Measurements from ENCODE around the gene RASSF5. TPM values are rescaled to one million over a fixed set of nuclear protein-coding genes. Genes with fewer than 3 reads are reported as not detected.

The RASSF5 gene
- total and polyA plus RNA-seq, 2 donors (not counting 1 experiment from before 2014, with no cell fraction given), result 69.7 to 146 TPM

- Histone ChIP-seq H3K27me3 (replicated peaks in 1 of 4; ENCODE audit: control extremely low read depth in 1 of 4, control insufficient read depth in 3 of 4, insufficient read depth in 4 of 4, low read length in 3 of 4) (peaks cover 0 to 54% (median 18%) of the 10 kb centered on the region in 4 experiments), H3K4me3 (ENCODE audit: control extremely low read depth in 1 of 5, extremely low read depth in 1 of 5, insufficient read depth in 1 of 5, low read depth in 2 of 5, low read length in 4 of 5) (no peak overlapping the region), H3K4me1 (ENCODE audit: control insufficient read depth in 2 of 2, insufficient read depth in 2 of 2, low read length in 2 of 2) (peaks cover 21% of the 10 kb centered on the region in 2 donors), H3K27ac (ENCODE audit: low read length in 2 of 2) (no peak overlapping the region), H3K9me3 (ENCODE audit: control extremely low read depth in 1 of 3, control insufficient read depth in 2 of 3, insufficient read depth in 1 of 3, low read length in 2 of 3) (peaks cover 0 to 6% (median 0%) of the 10 kb centered on the region in 3 donors), H3K4me2 (replicated peaks; ENCODE audit: low read depth, low read length, poor library complexity, severe bottlenecking) (no peak overlapping the region), H3K36me3 (replicated peaks in 1 of 2; ENCODE audit: control extremely low read depth in 1 of 2, control insufficient read depth in 1 of 2, extremely low read depth in 1 of 2, insufficient read depth in 2 of 2, low read length in 1 of 2) (no peaks in the 10 kb centered on the region), H4K20me1 (ENCODE audit: control insufficient read depth, insufficient read depth, low read length, poor library complexity, severe bottlenecking) (no peaks in the 10 kb centered on the region), H3K9ac (ENCODE audit: low read length) (no peak overlapping the region), H2AFZ (ENCODE audit: insufficient read depth, low read depth, low read length, poor library complexity, severe bottlenecking) (no peak overlapping the region), H3K79me2 (ENCODE audit: control insufficient read depth, insufficient read depth, low read length) (no peaks in the 10 kb centered on the region)
- Mint-ChIP-seq H3K27ac (no peak overlapping the region), H3K4me1 (peaks cover 20% of the 10 kb centered on the region), H3K9me3 (ENCODE audit: insufficient read depth) (peaks cover 2% of the 10 kb centered on the region), H3K27me3 (peaks cover 28% of the 10 kb centered on the region), H3K4me3 (no peak overlapping the region)
- DNase-seq (no peak), ATAC-seq (ENCODE audit: low read depth) (no peak)
- WGBS (ENCODE audit: insufficient coverage), result 79% methylated on average over 12 of the region's 14 CpGs
- intact Hi-C loops (cut with micrococcal nuclease), result no loop called here
- TF ChIP-seq EZH2 (IDR thresholded peaks at IDR 0.05; ENCODE audit: borderline replicate concordance, insufficient read depth, low read depth, low read length, poor library complexity, severe bottlenecking), result no peak
- TF ChIP-seq, protein P1, sequence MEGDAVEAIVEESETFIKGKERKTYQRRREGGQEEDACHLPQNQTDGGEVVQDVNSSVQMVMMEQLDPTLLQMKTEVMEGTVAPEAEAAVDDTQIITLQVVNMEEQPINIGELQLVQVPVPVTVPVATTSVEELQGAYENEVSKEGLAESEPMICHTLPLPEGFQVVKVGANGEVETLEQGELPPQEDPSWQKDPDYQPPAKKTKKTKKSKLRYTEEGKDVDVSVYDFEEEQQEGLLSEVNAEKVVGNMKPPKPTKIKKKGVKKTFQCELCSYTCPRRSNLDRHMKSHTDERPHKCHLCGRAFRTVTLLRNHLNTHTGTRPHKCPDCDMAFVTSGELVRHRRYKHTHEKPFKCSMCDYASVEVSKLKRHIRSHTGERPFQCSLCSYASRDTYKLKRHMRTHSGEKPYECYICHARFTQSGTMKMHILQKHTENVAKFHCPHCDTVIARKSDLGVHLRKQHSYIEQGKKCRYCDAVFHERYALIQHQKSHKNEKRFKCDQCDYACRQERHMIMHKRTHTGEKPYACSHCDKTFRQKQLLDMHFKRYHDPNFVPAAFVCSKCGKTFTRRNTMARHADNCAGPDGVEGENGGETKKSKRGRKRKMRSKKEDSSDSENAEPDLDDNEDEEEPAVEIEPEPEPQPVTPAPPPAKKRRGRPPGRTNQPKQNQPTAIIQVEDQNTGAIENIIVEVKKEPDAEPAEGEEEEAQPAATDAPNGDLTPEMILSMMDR (IDR thresholded peaks at IDR 0.05), result no peak
- POLR2A ChIA-PET, result no interaction called here
- CTCF ChIA-PET, result no interaction called here
Observed at GRCh38 chr1:206511362-206512057, 4.2 kb downstream of the RASSF5 start.

- Mint-ChIP-seq H3K9me3 (ENCODE audit: insufficient read depth) (peaks cover 2% of the 10 kb centered on the region), H3K4me1 (peaks cover 16% of the 10 kb centered on the region), H3K4me3 (no peak overlapping the region), H3K27me3 (peaks cover 28% of the 10 kb centered on the region), H3K27ac (no peak overlapping the region)
- intact Hi-C loops (cut with micrococcal nuclease), result no loop called here
- Histone ChIP-seq H3K27ac (ENCODE audit: low read length in 2 of 2) (no peak overlapping the region), H3K9ac (ENCODE audit: low read length) (no peak overlapping the region), H2AFZ (ENCODE audit: insufficient read depth, low read depth, low read length, poor library complexity, severe bottlenecking) (no peak overlapping the region), H3K4me2 (replicated peaks; ENCODE audit: low read depth, low read length, poor library complexity, severe bottlenecking) (no peak overlapping the region), H3K9me3 (ENCODE audit: control extremely low read depth in 1 of 3, control insufficient read depth in 2 of 3, insufficient read depth in 1 of 3, low read length in 2 of 3) (peaks cover 0 to 10% (median 0%) of the 10 kb centered on the region in 3 donors), H3K36me3 (replicated peaks in 1 of 2; ENCODE audit: control extremely low read depth in 1 of 2, control insufficient read depth in 1 of 2, extremely low read depth in 1 of 2, insufficient read depth in 2 of 2, low read length in 1 of 2) (no peaks in the 10 kb centered on the region), H3K4me3 (ENCODE audit: control extremely low read depth in 1 of 5, extremely low read depth in 1 of 5, insufficient read depth in 1 of 5, low read depth in 2 of 5, low read length in 4 of 5) (no peak overlapping the region), H3K4me1 (ENCODE audit: control insufficient read depth in 2 of 2, insufficient read depth in 2 of 2, low read length in 2 of 2) (peaks cover 20 to 21% of the 10 kb centered on the region in 2 donors), H3K79me2 (ENCODE audit: control insufficient read depth, insufficient read depth, low read length) (no peaks in the 10 kb centered on the region), H4K20me1 (ENCODE audit: control insufficient read depth, insufficient read depth, low read length, poor library complexity, severe bottlenecking) (no peaks in the 10 kb centered on the region), H3K27me3 (replicated peaks in 1 of 4; ENCODE audit: control extremely low read depth in 1 of 4, control insufficient read depth in 3 of 4, insufficient read depth in 4 of 4, low read length in 3 of 4) (peaks cover 0 to 49% (median 18%) of the 10 kb centered on the region in 4 experiments)
- ATAC-seq (ENCODE audit: low read depth), result no peak
- POLR2A ChIA-PET, result no interaction called here
- CTCF ChIA-PET, result interaction anchor here (1.1 kb wide), 1 partner anchor 32 kb away, joined by 4 read pairs; no protein-coding TSS in a partner anchor
- no peak for DNase-seq
- WGBS (ENCODE audit: insufficient coverage), result 93% methylated on average over 6 of the region's 14 CpGs
- TF ChIP-seq EZH2 (IDR thresholded peaks at IDR 0.05; ENCODE audit: borderline replicate concordance, insufficient read depth, low read depth, low read length, poor library complexity, severe bottlenecking), result no peak
- TF ChIP-seq, protein P1 (IDR thresholded peaks at IDR 0.05), result no peak
Observed at GRCh38 chr1:206512058-206512850, 4.9 kb downstream of the RASSF5 start.

Measured in B cell (primary cell).